HG02885 (cell line): ENCODE data around the gene SERINC2.

ENCODE experiments used
- ATAC-seq: cut with Tn5 transposase; IDR thresholded peaks from one replicate; pipeline ENCODE4 v1.9.1; 2021; ENCODE audit warnings: mild to moderate bottlenecking; ENCODE audit not compliant: unreplicated experiment, poor library complexity

SERINC2 gene

GRCh38 chr1:31412732-31413404 lies at the start of gene SERINC2:
Gene SERINC2 (plus strand): TSS chr1:31413213. CDS start chr1:31413266, 53 bp downstream.
- ATAC-seq, result no peak

- ATAC-seq, result no peak
Observed at GRCh38 chr1:31364561-31365250, 48.3 kb upstream of the SERINC2 start.

DNA sequence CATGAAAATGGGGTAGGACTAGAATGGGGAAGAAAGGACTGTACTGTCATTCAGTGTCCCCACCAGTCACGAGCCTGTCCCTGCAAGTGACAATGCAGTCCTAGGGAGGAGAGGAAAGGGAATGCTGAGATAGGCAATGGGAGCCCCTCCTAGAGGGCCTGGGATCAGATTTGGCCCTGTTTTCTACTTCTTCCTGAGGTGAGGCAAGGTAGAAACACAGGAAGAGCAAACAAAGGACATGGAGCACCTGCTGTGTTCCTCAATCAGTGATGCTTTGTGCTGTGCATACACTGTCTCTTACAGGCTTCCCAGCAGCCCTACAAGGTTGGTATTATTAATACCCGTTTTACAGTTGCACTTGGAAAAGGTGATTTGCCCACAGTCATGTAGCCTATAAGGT lies 46.2 kb upstream of the SERINC2 start:
- no peak for ATAC-seq

DNA sequence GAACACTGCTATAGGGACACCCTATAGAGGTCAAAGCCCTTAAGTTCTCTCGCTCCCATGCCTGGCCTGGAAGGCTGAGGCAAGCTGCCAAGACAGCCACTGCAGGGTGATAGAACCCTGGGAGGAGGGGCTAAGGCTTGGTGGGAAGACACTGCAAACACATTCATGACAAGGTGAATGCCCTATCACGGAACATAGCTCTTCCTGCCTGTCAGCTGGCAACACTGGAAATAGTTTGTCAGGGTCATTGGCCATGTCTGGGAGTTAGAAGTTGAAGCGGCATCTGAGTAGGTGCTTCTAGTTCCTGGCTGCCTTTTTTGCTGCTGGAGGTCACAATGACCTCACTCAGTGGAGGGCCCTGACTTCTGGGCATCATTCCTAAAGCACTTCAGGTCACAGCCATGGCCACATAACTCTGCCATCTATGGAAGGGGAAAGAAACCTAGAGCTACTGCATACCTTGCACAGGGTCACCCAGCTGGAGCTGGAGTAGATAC lies 44.4 kb upstream of the SERINC2 start:
- ATAC-seq, result no peak

DNA sequence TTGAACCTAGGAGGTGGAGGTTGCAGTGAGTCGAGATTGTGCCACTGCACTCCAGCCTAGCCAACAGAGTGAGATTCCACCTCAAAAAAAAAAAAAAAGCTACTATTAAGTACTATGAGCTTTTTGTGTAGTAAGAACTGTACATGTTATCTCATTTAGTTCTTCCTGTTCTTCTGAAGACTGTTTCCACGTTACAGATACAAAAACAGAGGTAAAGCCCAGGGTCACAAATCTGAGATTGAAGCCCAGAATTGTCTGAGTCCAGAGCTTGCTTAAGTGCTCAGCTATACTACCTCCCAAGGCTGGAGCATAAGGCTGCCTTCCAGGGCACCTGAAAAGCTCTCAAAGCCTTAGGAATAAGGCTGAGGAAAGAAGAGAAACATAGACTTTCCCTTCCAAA lies 43.0 kb upstream of the SERINC2 start:
- no peak for ATAC-seq

GRCh38 chr1:31370565-31370964 lies 42.4 kb upstream of the SERINC2 start:
- ATAC-seq, result no peak

GRCh38 chr1:31371121-31371959 lies 41.7 kb upstream of the SERINC2 start:
- no peak for ATAC-seq

- ATAC-seq, result no peak
Observed at GRCh38 chr1:31372051-31372450, 41.0 kb upstream of the SERINC2 start.

- ATAC-seq, result no peak
Observed at GRCh38 chr1:31372751-31373055, 40.3 kb upstream of the SERINC2 start.

DNA sequence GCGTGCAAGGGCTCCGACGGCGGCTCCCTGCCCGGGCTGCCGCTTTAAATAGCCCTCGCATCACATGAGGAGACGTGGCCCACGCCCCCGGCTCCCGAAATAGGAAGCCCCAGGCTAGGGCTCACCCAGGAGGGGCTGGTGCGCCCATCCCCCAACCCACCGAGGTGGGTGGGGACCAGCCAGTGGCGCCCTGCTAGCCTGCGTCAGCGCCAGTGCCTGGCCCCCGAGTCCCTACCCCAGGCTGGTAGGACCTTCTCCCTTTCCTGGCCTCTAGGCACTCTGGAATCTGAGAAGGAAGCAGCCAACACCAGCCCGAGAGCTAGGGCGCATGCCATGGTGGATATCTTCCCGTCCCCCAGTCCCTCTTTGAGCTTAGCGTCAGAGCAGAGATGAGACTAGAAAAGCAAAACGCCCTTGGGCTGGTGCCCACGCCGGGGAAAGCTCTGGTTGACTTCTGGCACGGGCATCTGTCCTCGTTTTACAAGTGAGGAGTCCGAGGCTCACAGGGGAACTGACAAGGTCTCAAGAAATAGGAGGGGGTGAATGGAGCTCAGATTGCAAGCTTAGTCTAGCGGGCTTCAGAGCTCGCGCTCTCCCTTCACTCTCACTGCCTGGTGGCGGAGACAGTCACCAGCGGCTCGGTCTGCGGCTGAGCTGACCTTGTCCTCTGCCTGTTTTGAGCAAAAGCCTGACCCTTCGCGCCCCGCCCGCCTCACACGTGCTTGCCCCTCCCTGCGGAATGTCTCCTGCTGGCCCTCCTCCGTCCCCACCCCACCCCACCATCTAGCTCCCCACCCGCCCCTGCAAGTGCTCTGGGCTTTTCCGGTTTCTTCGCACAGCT lies 39.7 kb upstream of the SERINC2 start, which contains the start of gene FABP3:
Gene FABP3 (minus strand): TSS at position 21 of the 841 bp plus-strand sequence. CDS start 62 bp downstream, outside the sequence.
- ATAC-seq, result no peak

GRCh38 chr1:31373897-31374486 lies 39.0 kb upstream of the SERINC2 start:
- ATAC-seq, result no peak

DNA sequence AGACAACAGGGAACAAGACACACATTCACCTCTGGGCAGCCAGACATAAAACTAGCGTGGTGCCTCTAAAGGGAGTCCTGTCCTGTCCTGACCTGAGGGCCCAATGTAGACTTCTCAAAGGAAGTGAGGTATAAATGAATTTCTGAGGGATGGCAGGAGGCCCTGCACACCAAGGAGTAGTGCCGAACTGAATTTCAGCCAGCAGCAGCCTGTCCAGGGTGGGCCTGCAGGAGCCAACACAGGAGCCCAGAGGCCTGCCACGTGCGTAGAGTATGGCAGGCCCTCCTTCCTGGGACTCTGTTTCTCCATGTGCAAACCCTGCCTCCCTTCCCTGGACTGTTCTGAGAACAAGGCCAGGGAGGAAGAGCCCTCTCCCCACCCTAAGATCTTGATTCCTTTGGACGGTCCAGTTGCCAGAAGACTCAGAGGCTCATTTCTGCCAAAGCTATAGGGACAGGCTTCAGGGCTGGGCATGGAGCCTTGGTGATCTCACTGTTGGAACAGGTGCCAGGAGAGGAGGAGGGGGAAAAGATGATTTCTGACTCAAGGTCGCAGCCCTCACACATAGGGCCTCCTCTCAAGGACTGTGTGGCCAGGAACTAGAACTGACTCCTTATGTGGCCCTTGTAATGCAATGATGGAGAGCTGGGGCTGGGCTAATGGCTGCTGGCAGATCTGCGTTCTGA lies 38.4 kb upstream of the SERINC2 start:
- no peak for ATAC-seq

DNA sequence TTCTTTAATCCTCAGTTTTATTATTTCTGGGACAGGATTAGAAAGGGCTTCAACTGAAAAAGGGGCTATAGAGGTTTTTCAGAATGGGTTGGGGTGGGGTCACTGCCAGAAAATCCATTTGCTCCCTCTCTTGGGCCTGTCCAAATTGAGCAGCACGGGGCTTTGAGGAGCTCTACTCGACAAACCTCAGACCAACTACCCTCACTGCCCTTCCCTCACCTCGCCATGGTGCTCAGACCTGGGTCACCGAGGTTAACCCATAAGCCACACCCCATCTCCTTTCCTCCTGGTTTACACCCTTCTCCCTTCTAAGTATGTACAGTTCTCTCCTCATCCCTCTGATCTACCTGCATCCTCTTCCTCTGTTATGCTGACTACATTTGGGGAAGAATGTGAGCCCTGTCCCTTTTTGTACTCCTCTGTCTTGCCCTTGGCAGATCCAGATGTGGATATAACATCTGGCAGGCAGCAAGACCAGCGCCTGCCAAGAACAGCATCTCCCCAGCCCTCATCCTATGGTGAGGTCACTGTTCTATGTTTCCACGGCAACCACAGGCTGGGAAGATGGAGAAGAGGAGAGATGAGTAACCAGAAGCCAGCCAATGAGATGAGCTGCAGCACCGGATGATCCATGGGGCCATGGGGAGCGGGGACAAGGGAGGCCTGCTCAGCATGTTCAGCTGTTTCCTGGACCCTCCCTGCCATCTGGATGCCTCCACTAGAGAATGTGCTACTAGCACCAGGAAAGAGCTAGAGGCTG lies 36.5 kb upstream of the SERINC2 start:
- no peak for ATAC-seq

- ATAC-seq, result no peak
Observed at GRCh38 chr1:31377364-31377863, 35.6 kb upstream of the SERINC2 start.

- no peak for ATAC-seq
Observed at GRCh38 chr1:31378001-31378400, 35.0 kb upstream of the SERINC2 start.

- ATAC-seq, result no peak
Observed at GRCh38 chr1:31380181-31380580, 32.8 kb upstream of the SERINC2 start.

DNA sequence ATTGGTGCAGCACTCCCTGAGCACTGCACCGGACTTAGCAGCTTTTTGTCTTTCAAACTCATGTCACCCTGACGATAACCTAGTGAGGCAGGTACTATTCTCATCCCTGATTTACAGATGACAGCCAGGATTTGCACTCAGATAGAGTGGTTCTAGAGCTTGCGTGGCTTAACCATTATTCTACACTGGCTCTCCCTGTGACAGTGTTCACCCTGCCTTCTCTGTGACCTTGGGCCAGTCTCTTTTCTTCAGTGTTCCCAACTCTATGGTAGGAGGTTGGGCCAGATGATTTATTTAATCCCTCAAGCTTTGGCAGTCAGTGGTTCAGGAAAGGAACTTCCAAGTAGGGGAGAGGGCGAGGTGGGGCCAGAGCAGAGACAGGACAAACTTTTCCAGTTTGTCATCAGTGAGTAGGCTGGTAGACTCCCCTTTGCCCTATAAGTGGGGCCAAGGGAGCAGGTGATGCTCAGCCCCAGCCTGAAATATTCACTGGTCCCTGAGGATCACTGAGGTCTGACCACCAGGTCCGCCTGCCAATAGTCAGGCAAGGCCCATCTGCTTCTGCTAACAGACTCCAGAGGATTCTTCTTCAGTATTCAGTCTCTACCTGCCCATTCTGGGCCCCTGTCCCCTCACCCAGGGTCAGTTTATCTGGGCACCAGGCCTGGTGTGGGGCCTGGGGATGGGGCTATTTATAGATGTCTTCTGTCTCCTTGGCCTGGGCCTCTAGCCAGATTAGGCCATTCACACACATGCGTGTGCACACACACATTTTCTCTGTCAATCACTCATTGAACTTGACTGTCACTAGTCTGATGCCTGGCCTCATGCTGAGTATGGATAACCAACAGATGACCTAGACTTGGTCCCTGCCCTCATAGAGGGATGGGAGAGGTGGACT lies 31.4 kb upstream of the SERINC2 start:
- ATAC-seq, result no peak
